SK-N-SH treated with all-trans-retinoic acid at 6 μM for 48 hours (cell line): ENCODE results near the gene CEP128.

Source experiments
- ATAC-seq: fragments of 200-7000 bp; cut with Tn5 transposase; 3 replicates; pipeline ENCODE4 v1.9.1; 2020; ENCODE audit warnings: mild to moderate bottlenecking, moderate library complexity
- ARNTL ChIP-seq: fragments of 450-650 bp; formaldehyde crosslinking; IDR thresholded peaks from 2 replicates; pipeline ENCODE4 v1.5.0; 2020; ENCODE audit warnings: low read depth, mild to moderate bottlenecking, moderate library complexity, borderline replicate concordance
- BACH2 ChIP-seq: fragments of 250-450 bp; sonication (Bioruptor Pico); IDR thresholded peaks from 2 replicates; pipeline ENCODE4 v1.9.0; 2021; ENCODE audit warnings: mild to moderate bottlenecking, borderline replicate concordance
- CREB5 ChIP-seq: fragments of 250-450 bp; sonication (Bioruptor Pico); IDR thresholded peaks from 2 replicates; pipeline ENCODE4 v1.5.1; 2020; ENCODE audit warnings: low read depth, mild to moderate bottlenecking, moderate library complexity
- CSDC2 ChIP-seq: fragments of 250-450 bp; sonication (Bioruptor Pico); IDR thresholded peaks from 2 replicates; pipeline ENCODE4 v1.5.0; 2020; ENCODE audit warnings: mild to moderate bottlenecking, moderate library complexity
- CSRNP3 ChIP-seq: fragments of 250-450 bp; sonication (Bioruptor Pico); IDR thresholded peaks from 2 replicates; pipeline ENCODE4 v1.5.1; 2021; ENCODE audit warnings: mild to moderate bottlenecking, moderate library complexity
- ESRRG ChIP-seq: fragments of 250-450 bp; sonication (Bioruptor Pico); IDR thresholded peaks from 2 replicates; pipeline ENCODE4 v1.6.1; 2021; ENCODE audit warnings: mild to moderate bottlenecking
- GLIS3 ChIP-seq: fragments of 250-450 bp; sonication (Bioruptor Pico); IDR thresholded peaks from 2 replicates; pipeline ENCODE4 v1.5.0; 2020; ENCODE audit warnings: mild to moderate bottlenecking, moderate library complexity
- ISL1 ChIP-seq: fragments of 250-450 bp; sonication (Bioruptor Pico); IDR thresholded peaks from 2 replicates; pipeline ENCODE4 v2.1.2; 2022; ENCODE audit warnings: mild to moderate bottlenecking, moderate library complexity
- OSR1 ChIP-seq: fragments of 250-450 bp; sonication (Bioruptor Pico); IDR thresholded peaks from 2 replicates; pipeline ENCODE4 v1.8.0; 2022; ENCODE audit warnings: moderate library complexity, mild to moderate bottlenecking, inconsistent platforms
- PATZ1 ChIP-seq: fragments of 250-450 bp; sonication (Bioruptor Pico); IDR thresholded peaks from 2 replicates; pipeline ENCODE4 v1.8.0; 2020; ENCODE audit warnings: mild to moderate bottlenecking, moderate library complexity, borderline replicate concordance
- POU6F1 ChIP-seq: fragments of 250-450 bp; sonication (Bioruptor Pico); IDR thresholded peaks from 2 replicates; pipeline ENCODE4 v1.8.0; 2021; ENCODE audit warnings: low read depth, mild to moderate bottlenecking, moderate library complexity, borderline replicate concordance
- PPARA ChIP-seq: fragments of 250-450 bp; sonication (Bioruptor Pico); IDR thresholded peaks from 2 replicates; pipeline ENCODE4 v1.5.0; 2020; ENCODE audit warnings: mild to moderate bottlenecking, borderline replicate concordance
- RARB ChIP-seq: fragments of 250-450 bp; sonication (Bioruptor Pico); IDR thresholded peaks from 2 replicates; pipeline ENCODE4 v1.8.0; 2021; ENCODE audit warnings: mild to moderate bottlenecking, moderate library complexity
- TCF4 ChIP-seq: fragments of 250-450 bp; sonication (Bioruptor Pico); IDR thresholded peaks from 2 replicates; pipeline ENCODE4 v1.8.0; 2021; ENCODE audit warnings: mild to moderate bottlenecking, moderate library complexity, borderline replicate concordance
- TOX ChIP-seq: fragments of 250-450 bp; sonication (Bioruptor Pico); IDR thresholded peaks from 2 replicates; pipeline ENCODE4 v1.8.0; 2021; ENCODE audit warnings: mild to moderate bottlenecking, moderate library complexity, borderline replicate concordance
- TSHZ2 ChIP-seq: fragments of 250-450 bp; sonication (Bioruptor Pico); IDR thresholded peaks from 2 replicates; pipeline ENCODE4 v1.5.0; 2020; ENCODE audit warnings: mild to moderate bottlenecking, moderate library complexity
- ZC3H10 ChIP-seq: fragments of 250-450 bp; sonication (Bioruptor Pico); IDR thresholded peaks from 2 replicates; pipeline ENCODE4 v1.5.1; 2021; ENCODE audit warnings: mild to moderate bottlenecking, moderate library complexity
- ZFP3 ChIP-seq: fragments of 250-450 bp; sonication (Bioruptor Pico); IDR thresholded peaks from 2 replicates; pipeline ENCODE4 v1.5.0; 2020; ENCODE audit warnings: mild to moderate bottlenecking, moderate library complexity
- ZNF565 ChIP-seq: fragments of 450-650 bp; formaldehyde crosslinking; conservative IDR thresholded peaks from 2 replicates; pipeline ENCODE4 v1.5.0; 2020; ENCODE audit warnings: low read depth, mild to moderate bottlenecking, moderate library complexity
- ZNF70 ChIP-seq: fragments of 450-650 bp; formaldehyde crosslinking; IDR thresholded peaks from 2 replicates; pipeline ENCODE4 v1.5.0; 2020; ENCODE audit warnings: mild to moderate bottlenecking, moderate library complexity
- ZNF8 ChIP-seq: fragments of 450-650 bp; formaldehyde crosslinking; IDR thresholded peaks from 2 replicates; pipeline ENCODE4 v1.5.0; 2020; ENCODE audit warnings: mild to moderate bottlenecking, moderate library complexity

CEP128 gene

GRCh38 chr14:80621701-80622100, 319.8 kb downstream of the CEP128 start:
- peak; percentile 69 for ATAC-seq
- TF ChIP-seq ZNF8: no peak
- TF ChIP-seq ZC3H10 (CRISPR knock-in tag): no peak
- TF ChIP-seq ZFP3 (CRISPR knock-in tag): no peak
- no peak for TF ChIP-seq OSR1 (CRISPR knock-in tag)
- TF ChIP-seq RARB (CRISPR knock-in tag): no peak
- TF ChIP-seq CSDC2 (CRISPR knock-in tag): no peak
- TF ChIP-seq PATZ1: no peak
- no peak for TF ChIP-seq ARNTL (CRISPR knock-in tag)
- no peak for TF ChIP-seq TSHZ2
- TF ChIP-seq GLIS3 (CRISPR knock-in tag): no peak
- TF ChIP-seq TOX (CRISPR knock-in tag): no peak
- no peak for TF ChIP-seq CSRNP3 (CRISPR knock-in tag)
- no peak for TF ChIP-seq ISL1 (CRISPR knock-in tag)
- TF ChIP-seq BACH2 (CRISPR knock-in tag): no peak
- no peak for TF ChIP-seq TCF4 (CRISPR knock-in tag)
- TF ChIP-seq ESRRG: no peak
- TF ChIP-seq ZNF70 (CRISPR knock-in tag): no peak
- TF ChIP-seq POU6F1 (CRISPR knock-in tag): no peak
- no peak for TF ChIP-seq ZNF565 (CRISPR knock-in tag)
- TF ChIP-seq CREB5: no peak
- TF ChIP-seq, all 23 proteins: peak for 0

GRCh38 chr14:80620434-80620833, 321.1 kb downstream of the CEP128 start:
- TF ChIP-seq ESRRG: no peak
- TF ChIP-seq PPARA (CRISPR knock-in tag): no peak
- no peak for TF ChIP-seq ZNF8
- TF ChIP-seq ZFP3 (CRISPR knock-in tag): no peak
- no peak for TF ChIP-seq CSDC2 (CRISPR knock-in tag)
- TF ChIP-seq POU6F1 (CRISPR knock-in tag): no peak
- TF ChIP-seq OSR1 (CRISPR knock-in tag): no peak
- TF ChIP-seq TSHZ2: no peak
- no peak for TF ChIP-seq TCF4 (CRISPR knock-in tag)
- ATAC-seq: no peak
